Body of pancreas (tissue), 4 donors: Measurements from ENCODE around the gene TMEM123. TPM values are rescaled to one million over a fixed set of nuclear protein-coding genes. Genes with fewer than 3 reads are reported as not detected.

Source experiments
- ATAC-seq: fragments of 150-250 bp; one replicate; pipeline ENCODE4 v1.9.1; 2016
- DNase-seq, 4 donors: peaks; one replicate each; pipeline ENCODE4 v3.0.0-alpha.2; 2019
- H3K27ac ChIP-seq, 4 donors: fragments of 200-600 bp; sonication (generic); 1 replicate in 3 of 4; 2 replicates in 1 of 4; pipeline versions ENCODE4 v1.5.1 to v1.6.1; 2016 to 2019; ENCODE audit warnings: mild to moderate bottlenecking in 1 of 4, mixed read lengths in 1 of 4, moderate library complexity in 1 of 4
- H3K27me3 ChIP-seq, 2 donors: fragments of 200-600 bp; sonication (generic); one replicate each; pipeline ENCODE4 v1.6.0; 2016; ENCODE audit warnings: mild to moderate bottlenecking in 1 of 2
- H3K36me3 ChIP-seq, 2 donors: fragments of 200-600 bp; sonication (generic); replicated peaks in 1 of 2; 2 replicates each; pipeline ENCODE4 v1.5.1; 2016; ENCODE audit warnings: low read depth in 2 of 2; ENCODE audit not compliant: insufficient read depth in 1 of 2
- H3K4me1 ChIP-seq: fragments of 200-600 bp; sonication (generic); one replicate; pipeline ENCODE4 v1.6.0; 2016
- H3K4me3 ChIP-seq, 2 donors: fragments of 200-600 bp; sonication (generic); 1 replicate in 1 of 2; 2 replicates in 1 of 2; pipeline ENCODE4 v1.5.1; 2016 to 2019
- H3K9me3 ChIP-seq, 3 donors: fragments of 200-600 bp; sonication (generic); 1 replicate in 2 of 3; 2 replicates in 1 of 3; pipeline ENCODE4 v1.5.1; 2016
- CTCF ChIP-seq, 7 experiments: fragments of 450-650 bp in 4 of 7; fragments of 200-600 bp in 3 of 7; sonication (generic) in 3 of 7; IDR thresholded peaks; one replicate each; pipeline ENCODE4 v1.5.1; 2016 to 2019; ENCODE audit warnings: antibody characterized with exemption in 7 of 7
- POLR2A ChIP-seq, 3 donors: fragments of 450-650 bp; IDR thresholded peaks; one replicate each; pipeline ENCODE4 v1.6.1; 2016; ENCODE audit warnings: antibody characterized with exemption in 3 of 3, mild to moderate bottlenecking in 2 of 3
- WGBS, 2 donors: methylation state at CpG; one replicate each; pipeline ENCODE4 v1.1.5; 2017; 5-methylcytosine and 5-hydroxymethylcytosine counted together
- intact Hi-C: fragments of 100-400 bp; cut with DNase I; formaldehyde crosslinking; loops from one replicate; pipeline ENCODE4 v1.15.1; 2023
- total RNA-seq, 2 donors: library from RNA; depleted of rRNA; stranded (reverse); fragments of >200 nt; gene quantifications; one replicate each; pipeline ENCODE4 v1.1.0, GENCODE V29; 2016

Gene TMEM123
- total RNA-seq, 2 donors from 2014 or later: 40.2 to 82.5 TPM

- Histone ChIP-seq H3K4me1 (peaks cover 33% of the 10 kb centered on the region), H3K4me3 (no peak overlapping the region), H3K36me3 (no peaks in the 10 kb centered on the region), H3K27me3 (no peaks in the 10 kb centered on the region), H3K9me3 (no peaks in the 10 kb centered on the region), H3K27ac (peak overlapping the region in 2 of 4 donors; percentile 90 to 96)
- intact Hi-C loops: no loop called here
- no peak for TF ChIP-seq POLR2A (IDR thresholded peaks at IDR 0.05)
- no peak for TF ChIP-seq CTCF (IDR thresholded peaks at IDR 0.05)
- 62 to 69% methylated on average over 3 of the region's 3 CpGs for WGBS, 2 donors
- DNase-seq (no peak), ATAC-seq (no peak)
Observed at GRCh38 chr11:102453921-102454320, 1.4 kb upstream of the TMEM123 start.

GRCh38 chr11:102453302-102453695 is 734 bp upstream of the TMEM123 start:
- WGBS, 2 donors: 3% methylated on average over 8 of the region's 8 CpGs
- Histone ChIP-seq H3K36me3 (no peaks in the 10 kb centered on the region), H3K4me3 (peak overlapping the region; percentile 77 to 89), H3K27ac (peak overlapping the region; percentile 89 to 97 (median 93)), H3K9me3 (no peaks in the 10 kb centered on the region), H3K27me3 (no peaks in the 10 kb centered on the region), H3K4me1 (peaks cover 39% of the 10 kb centered on the region)
- ATAC-seq (no peak), DNase-seq (no peak)
- TF ChIP-seq CTCF (IDR thresholded peaks at IDR 0.05) (no peak), POLR2A (IDR thresholded peaks at IDR 0.05) (no peak)
- intact Hi-C loops: no loop called here

- intact Hi-C loops: no loop called here
- Histone ChIP-seq H3K9me3 (no peaks in the 10 kb centered on the region), H3K4me3 (peak overlapping the region; percentile 77 to 89), H3K36me3 (peaks cover 0 to 2% of the 10 kb centered on the region in 2 donors), H3K27me3 (no peaks in the 10 kb centered on the region), H3K27ac (peak overlapping the region; percentile 89 to 97 (median 93)), H3K4me1 (peaks cover 40% of the 10 kb centered on the region)
- TF ChIP-seq CTCF (IDR thresholded peaks at IDR 0.05): no peak
- TF ChIP-seq POLR2A (IDR thresholded peaks at IDR 0.05): peak in 2 of 3 donors; percentile 63 to 69
- DNase-seq (peak; percentile 64 to 75 (median 68)), ATAC-seq (peak; percentile 67)
- WGBS, 2 donors: 0 to 1% methylated on average over 47 to 54 of the region's 55 CpGs
Observed at GRCh38 chr11:102451681-102452460, 694 bp downstream of the TMEM123 start.

DNA sequence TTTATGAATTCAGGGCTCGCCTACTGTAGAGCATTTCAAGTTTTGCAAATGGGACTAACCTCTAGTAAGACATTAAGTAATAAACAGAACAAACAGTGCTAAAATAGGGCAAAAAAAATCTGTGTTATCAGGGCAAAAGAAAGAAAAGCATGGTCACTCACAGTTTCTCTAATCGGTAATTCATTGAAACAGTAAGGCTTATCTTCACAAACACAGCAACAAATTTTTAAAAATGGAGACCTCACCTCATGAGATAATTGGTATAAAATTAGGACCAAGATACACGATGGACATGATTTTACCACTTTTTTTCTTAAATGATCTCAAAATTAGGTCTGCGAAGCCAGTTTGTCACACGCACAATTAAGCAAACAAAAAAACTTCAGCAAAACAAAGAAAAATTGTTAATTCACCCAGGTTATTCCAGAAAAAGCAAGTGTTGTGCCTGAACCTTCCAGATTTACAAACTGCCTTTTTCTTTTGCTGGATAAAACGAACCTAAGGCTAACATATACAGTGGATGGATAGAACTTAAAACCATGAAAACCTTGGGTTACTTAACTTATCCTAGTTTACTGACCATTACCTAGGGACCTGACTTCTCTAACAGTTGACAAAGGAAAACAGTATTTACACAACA is 1.4 kb downstream of the TMEM123 start:
- Histone ChIP-seq H3K9me3 (no peaks in the 10 kb centered on the region), H3K27me3 (no peaks in the 10 kb centered on the region), H3K36me3 (peaks cover 0 to 2% of the 10 kb centered on the region in 2 donors), H3K4me1 (peaks cover 40% of the 10 kb centered on the region), H3K27ac (peak overlapping the region; percentile 89 to 97 (median 93)), H3K4me3 (peak overlapping the region; percentile 77 to 89)
- intact Hi-C loops: no loop called here
- no peak for DNase-seq
- no peak for ATAC-seq
- WGBS, 2 donors: 10 to 11% methylated on average over 6 of the region's 6 CpGs
- TF ChIP-seq POLR2A (IDR thresholded peaks at IDR 0.05): no peak
- no peak for TF ChIP-seq CTCF (IDR thresholded peaks at IDR 0.05)
